D341Med (cell line): ENCODE measurements around the gene C6orf47.
A peak's percentile ranks its signal among the peaks of the same experiment; 100 is the strongest.

ENCODE experiments used
- DNase-seq: peaks from one replicate; pipeline ENCODE4 v3.0.0; 2012; ENCODE audit warnings: low spot score

C6orf47 gene

GRCh38 chr6:31687860-31688693 lies 27.5 kb upstream of the C6orf47 start:
- no peak for DNase-seq

GRCh38 chr6:31687321-31687720 lies 26.7 kb upstream of the C6orf47 start:
- no peak for DNase-seq

- no peak for DNase-seq
These were observed 25.9 kb upstream of the C6orf47 start for GRCh38 chr6:31686483-31686882.

GRCh38 chr6:31683591-31683990 lies 23.0 kb upstream of the C6orf47 start:
- DNase-seq, result no peak

GRCh38 chr6:31681135-31681671 lies 20.6 kb upstream of the C6orf47 start:
- DNase-seq, result peak; percentile 46

GRCh38 chr6:31680226-31681134 lies 19.9 kb upstream of the C6orf47 start, which contains the start of gene LY6G5C:
LY6G5C (minus strand) TSS chr6:31681067; CDS start chr6:31680373, 694 bp downstream.
- peak; percentile 83 for DNase-seq

- DNase-seq, result no peak
These were observed 17.4 kb upstream of the C6orf47 start for GRCh38 chr6:31677955-31678354.

- DNase-seq, result no peak
These were observed 16.3 kb upstream of the C6orf47 start for GRCh38 chr6:31676904-31677303.

- no peak for DNase-seq
These were observed 15.8 kb upstream of the C6orf47 start for GRCh38 chr6:31676322-31676903.

- DNase-seq, result no peak
These were observed 9.1 kb upstream of the C6orf47 start, which contains the start of gene LY6G5B for GRCh38 chr6:31669676-31670075. LY6G5B (plus strand) TSS chr6:31669976; CDS start chr6:31670951, 975 bp downstream.

- no peak for DNase-seq
These were observed 5.9 kb upstream of the C6orf47 start for GRCh38 chr6:31666337-31666965.

GRCh38 chr6:31665501-31666336 lies 5.1 kb upstream of the C6orf47 start, which contains the start of gene CSNK2B:
CSNK2B (plus strand) TSS chr6:31666080; CDS start chr6:31666832, 752 bp downstream.
- DNase-seq, result peak; percentile 95

GRCh38 chr6:31664790-31665500 lies 4.4 kb upstream of the C6orf47 start, which contains the start of gene GPANK1:
GPANK1 (minus strand) TSS chr6:31664997; CDS start chr6:31664478, 519 bp downstream.
- peak; percentile 76 for DNase-seq

GRCh38 chr6:31663961-31664789 lies 3.6 kb upstream of the C6orf47 start:
- DNase-seq, result peak; percentile 54

GRCh38 chr6:31663126-31663960 lies 2.8 kb upstream of the C6orf47 start:
- no peak for DNase-seq

- DNase-seq, result no peak
These were observed 1.6 kb upstream of the C6orf47 start for GRCh38 chr6:31662124-31662723.
